Erythroblast (primary cell): ENCODE data around the gene STOM.

ENCODE experiments used
- DNase-seq, 2 experiments: peaks; one replicate each; lab custom pipeline; 2025; lab: John Stamatoyannopoulos, UW
- GATA1 ChIP-seq: IDR thresholded peaks from 2 replicates; pipeline ENCODE4 v1.6.1; 2011; ENCODE audit warnings: low read depth, mild to moderate bottlenecking, control low read depth, low read length, moderate library complexity
- POLR2A ChIP-seq: IDR thresholded peaks from 2 replicates; pipeline ENCODE4 v1.6.1; 2011; ENCODE audit warnings: mild to moderate bottlenecking, low read length

Gene STOM

DNA sequence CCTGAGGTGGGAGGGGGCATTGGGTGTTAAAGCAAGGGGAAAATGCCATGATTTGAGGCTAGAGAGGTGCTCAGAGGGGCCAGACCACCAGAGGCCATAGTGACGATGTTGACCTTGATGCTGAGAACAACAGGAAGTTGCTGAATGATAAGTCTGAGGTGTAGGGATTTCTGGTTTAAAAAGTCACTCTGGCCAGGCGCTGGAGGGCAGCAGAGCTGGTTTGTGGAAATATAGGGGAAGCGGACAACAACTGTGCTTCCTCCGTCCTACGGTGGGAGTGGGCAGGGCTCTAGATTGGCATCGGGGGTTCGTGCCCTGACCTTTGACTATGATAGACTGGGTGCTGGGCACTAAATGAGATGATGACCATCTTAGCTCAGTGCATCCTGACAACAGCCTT is 44.7 kb downstream of the STOM start:
- no peak for TF ChIP-seq POLR2A
- no peak for TF ChIP-seq GATA1
- no peak for DNase-seq

DNA sequence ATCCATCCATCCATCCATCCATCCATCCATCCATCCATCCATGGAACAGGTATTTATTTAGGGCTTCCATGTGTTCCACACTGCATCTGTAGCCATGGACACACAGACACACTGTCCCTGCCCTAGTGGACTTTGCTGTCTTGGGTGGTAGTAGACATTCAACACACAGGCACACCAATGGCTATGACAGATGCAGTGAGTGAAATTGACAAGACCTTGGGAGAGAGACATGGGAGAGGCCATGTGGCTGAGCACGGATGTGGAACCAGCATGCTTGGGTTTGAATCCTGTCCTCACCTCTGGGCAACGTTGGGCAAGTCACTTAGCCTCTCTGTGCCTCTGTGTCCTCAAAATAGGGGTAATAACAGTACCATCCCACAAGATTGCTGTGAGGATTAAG is 45.3 kb downstream of the STOM start:
- no peak for TF ChIP-seq POLR2A
- TF ChIP-seq GATA1: no peak
- DNase-seq: no peak

DNA sequence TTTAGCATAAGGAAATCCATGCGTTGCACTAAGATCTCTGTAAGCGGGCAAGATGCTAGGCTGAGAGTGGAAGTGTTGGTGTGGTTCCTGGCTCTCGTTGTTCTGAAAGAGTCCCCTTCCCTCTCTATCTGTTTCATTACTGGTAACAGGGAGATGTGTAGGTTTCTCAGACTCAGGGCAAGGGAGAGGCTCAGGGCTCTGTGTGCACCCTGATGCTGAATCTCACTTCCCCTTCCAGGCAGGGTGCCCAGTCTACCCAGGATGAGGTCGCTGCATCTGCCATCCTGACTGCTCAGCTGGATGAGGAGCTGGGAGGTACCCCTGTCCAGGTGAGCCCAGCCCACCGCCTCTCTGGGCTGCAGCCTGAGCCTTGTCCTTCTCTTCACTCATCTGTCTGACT is 45.7 kb downstream of the STOM start:
- no peak for DNase-seq
- TF ChIP-seq POLR2A (no peak), GATA1 (no peak)

DNA sequence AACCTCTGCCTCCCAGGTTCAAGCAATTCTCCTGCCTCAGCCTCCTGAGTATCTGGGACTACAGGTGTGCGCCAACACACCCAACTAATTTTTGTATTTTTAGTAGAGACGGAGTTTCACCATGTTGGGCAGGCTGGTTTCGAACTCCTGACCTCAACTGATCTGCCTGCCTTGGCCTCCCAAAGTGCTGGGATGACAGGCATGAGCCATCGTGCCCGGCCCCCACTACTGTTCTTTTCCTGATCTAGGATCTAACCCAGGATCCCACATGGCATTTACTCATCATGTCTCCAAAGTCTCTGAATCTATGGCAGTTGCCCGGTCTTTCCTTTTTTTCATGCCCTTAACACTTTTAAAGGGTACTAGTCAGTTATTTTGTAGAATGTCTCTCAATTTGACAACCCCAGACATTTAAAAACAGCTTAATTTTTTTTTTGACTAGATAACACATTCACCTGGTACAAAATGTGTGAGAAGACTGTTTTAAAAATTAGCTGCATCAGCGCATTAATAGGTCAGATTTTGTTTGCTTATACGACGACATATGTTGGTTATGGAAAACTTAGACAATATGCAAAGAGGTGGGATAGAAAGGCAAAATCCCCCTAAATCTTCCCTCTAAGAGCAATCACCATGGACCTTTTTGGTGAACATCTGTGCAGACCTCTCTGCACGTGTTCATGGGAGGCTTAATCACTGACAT is 46.5 kb downstream of the STOM start:
- no peak for DNase-seq
- TF ChIP-seq GATA1 (no peak), POLR2A (no peak)

DNA sequence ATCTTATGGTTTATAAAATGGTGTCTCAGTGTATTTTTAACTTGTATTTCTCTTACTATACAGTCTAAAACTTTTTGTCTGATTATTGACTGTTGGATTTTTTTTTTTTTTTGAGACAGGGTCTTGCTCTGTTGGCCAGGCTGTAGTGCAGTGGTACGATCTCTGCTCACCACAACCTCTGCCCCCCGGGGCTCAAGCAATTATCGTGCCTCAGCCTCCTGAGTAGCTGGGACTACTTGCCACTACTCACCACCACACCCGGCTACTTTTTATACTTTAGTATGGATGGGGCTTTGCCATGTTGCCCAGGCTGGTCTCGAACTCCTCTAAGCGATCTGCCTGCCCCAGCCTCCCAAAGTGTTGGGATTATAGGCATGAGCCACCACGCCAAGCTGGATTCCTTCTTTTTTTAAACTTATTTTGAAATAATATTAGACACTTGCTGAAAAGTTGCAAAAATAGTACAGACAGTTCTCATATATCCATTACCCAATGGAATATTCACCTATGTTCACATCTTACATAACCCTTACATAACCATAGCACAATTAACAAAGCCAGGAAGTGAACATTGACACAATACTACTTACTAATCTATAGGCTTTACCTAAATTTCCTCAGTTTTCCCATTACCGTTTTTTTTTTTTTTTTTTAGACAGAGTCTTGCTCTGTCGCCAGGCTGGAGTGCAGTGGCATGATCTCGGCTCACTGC is 47.2 kb downstream of the STOM start:
- DNase-seq: no peak
- TF ChIP-seq GATA1: no peak
- TF ChIP-seq POLR2A: no peak

DNA sequence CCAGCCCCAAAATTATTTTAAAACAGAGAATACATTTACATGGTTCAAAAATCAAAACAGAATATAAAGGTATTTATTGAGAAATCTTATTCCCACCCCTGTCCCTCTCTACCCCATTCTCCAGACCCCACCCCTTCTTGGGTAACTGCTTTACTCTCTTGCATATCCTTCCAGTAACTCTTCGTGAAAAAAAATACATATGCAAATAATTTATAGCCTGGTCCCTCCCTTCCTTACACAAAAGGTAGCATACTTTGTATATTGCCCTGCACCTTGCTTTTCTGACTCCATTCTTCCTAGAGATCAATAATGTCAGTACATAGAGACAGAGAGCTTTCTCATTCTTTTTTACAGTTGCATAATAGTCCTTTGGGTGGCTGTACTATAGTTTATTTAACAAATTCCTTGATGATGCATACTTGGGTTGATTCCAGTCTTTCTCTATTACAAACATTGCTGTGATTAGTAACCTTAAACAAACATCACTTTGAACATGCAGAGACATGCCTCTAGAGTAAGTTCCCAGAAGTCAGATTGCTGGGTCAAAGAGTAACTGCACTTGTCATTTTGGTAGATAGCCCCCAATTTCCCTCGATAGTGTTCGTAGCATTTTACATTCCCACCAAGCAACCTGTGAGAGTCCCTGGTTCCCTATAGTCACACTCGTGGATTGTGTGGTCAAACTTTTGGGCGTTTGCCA is 47.9 kb downstream of the STOM start:
- DNase-seq: peak in 1 of 2 experiments; percentile 33
- TF ChIP-seq GATA1 (no peak), POLR2A (no peak)

DNA sequence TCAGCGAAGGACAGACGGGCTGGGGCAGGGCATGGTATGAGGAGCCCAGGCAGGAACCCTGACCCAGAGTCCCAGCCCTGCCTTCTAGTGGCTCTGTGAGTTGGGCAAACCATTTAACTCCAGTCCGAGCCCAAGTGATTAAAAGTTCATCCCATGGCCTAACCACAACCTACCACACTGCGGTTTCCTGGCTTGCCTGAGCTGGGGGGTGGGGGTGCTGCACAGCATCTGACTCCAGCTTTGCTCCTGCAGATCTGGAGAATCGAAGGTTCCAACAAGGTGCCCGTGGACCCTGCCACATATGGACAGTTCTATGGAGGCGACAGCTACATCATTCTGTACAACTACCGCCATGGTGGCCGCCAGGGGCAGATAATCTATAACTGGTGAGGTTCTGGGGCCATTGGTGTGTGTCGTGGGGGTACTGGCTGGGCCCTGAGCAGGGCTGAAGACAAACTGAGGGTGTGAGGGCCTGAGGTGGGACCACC is 49.0 kb downstream of the STOM start:
- no peak for DNase-seq
- TF ChIP-seq GATA1 (no peak), POLR2A (no peak)

DNA sequence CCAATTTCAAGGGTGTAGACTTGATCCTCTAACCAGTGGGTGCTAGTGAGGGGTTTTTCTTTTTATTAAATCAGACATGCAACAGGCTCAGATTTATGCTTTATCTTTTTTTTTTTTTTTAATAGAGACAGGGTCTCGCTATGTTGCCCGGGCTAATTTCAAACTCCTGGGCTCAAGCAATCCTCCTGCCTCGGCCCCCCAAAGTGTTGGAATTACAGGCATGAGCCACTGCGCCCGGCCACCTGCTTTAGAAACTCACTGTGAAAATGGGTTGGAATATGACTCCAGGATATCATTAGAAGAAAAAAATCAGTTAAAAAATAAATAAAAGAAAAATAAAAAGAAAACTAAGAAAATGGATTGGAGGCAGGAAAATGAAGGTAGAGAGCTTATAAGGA is 50.7 kb downstream of the STOM start:
- DNase-seq: no peak
- TF ChIP-seq POLR2A (no peak), GATA1 (no peak)

DNA sequence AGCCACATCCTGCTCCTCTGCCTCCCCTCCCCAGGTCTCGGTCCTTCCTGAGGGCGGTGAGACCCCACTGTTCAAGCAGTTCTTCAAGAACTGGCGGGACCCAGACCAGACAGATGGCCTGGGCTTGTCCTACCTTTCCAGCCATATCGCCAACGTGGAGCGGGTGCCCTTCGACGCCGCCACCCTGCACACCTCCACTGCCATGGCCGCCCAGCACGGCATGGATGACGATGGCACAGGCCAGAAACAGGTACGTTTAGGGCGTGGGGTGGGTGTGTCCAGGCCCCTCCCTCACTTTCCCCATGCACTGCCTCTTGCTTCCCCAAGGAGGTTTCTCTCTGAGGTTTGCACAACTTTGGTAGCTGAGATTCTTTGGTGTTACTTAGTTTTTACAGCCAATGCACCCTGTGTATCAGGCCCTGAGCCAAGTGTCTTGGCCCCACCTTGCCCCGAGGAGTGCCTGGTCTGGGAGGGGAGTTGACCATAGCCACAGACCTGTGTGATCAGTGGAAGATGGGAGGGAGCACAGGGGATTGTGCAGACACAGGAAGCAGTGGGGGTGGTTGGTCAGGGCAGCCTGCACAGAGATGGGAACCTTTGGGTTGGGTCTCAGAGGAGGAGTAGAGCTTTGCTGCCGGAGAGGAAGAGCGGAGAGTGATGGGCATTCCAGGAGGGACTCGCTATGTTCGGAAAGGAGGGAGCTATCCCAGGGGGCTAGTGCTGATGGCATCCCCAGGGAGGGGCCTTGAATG is 51.2 kb downstream of the STOM start:
- TF ChIP-seq GATA1 (no peak), POLR2A (no peak)

DNA sequence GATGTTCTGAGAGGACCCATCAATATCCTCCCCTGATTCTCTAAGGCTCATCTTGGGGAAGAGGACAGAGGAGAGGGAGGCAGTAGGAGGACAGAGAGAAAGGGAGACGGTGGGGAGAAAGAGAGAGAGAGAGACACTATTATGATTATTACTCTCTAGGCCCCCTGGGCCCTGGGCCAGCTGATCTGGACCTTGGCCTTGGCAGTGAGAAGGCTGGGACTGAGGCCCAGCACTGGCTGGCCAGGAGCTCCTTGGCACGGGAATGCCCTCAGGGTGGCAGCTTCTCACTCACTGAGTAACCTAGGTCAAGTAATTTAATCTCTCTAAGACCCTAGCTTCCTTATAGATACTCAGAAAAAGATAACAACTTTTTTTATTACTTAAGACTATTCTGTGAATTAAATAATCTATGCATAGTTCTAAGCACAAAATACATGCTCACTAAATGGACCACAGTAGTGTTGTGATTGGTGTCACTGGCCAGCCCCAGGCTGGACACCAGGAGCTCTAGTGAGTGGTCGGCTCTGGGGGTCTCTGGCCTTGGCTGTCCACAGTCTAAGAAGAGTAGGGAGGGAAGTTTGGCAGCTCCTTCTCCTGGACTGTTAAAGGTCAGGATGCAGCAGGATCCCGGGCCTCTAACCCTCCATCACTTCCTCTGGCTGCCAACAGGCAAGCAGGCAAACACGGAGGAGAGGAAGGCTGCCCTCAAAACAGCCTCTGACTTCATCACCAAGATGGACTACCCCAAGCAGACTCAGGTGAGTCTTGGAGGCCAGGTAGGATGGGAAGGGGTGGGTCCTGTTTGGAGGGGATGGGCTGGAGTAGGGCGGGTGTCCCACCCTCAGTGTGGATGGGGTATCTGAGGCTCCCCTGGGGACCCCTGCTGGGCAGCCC is 52.1 kb downstream of the STOM start:
- TF ChIP-seq GATA1: no peak
- DNase-seq: no peak

More for the DNA sequence above, 51.2 kb downstream of the STOM start:
- no peak for DNase-seq

DNA sequence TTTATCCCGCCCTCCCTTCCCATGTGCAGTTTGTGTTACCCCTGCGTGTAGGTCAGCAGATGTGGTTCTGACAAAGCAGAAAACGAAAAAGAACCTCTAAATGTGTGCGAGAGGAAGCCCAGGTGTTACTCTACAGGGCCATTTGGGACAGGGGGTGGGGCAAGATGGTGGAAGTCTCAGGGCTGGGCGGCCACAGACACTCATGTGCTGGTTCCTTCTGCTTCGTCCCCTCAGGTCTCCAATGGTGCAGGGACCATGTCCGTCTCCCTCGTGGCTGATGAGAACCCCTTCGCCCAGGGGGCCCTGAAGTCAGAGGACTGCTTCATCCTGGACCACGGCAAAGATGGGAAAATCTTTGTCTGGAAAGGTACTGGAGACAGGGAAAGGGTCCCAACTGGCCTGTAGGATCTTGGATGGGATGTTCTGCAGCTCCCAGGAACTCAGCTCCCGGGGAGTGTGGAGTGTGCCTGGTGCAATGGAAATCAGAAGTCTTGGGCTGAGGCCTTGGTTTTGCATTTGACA is 53.1 kb downstream of the STOM start:
- TF ChIP-seq POLR2A: no peak
- no peak for TF ChIP-seq GATA1
- DNase-seq: no peak

DNA sequence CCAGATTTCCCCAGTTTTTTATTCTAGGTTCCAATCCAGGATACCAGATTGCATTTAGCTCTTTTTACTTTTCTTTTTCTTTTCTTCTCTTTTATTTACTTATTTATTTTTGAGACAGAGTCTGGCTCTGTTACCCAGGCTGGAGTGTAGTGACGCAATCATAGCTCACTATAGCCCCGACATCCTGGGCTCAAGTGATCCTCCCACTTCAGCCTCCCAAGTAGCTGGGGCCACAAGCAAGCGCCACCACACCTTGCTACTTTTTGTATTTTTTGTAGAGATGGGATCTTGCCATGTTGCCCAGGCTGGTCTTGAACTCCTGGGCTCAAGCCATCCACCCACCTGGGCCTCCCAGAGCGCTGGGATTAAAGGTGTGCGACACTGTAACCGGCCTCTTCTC is 53.7 kb downstream of the STOM start:
- TF ChIP-seq GATA1: no peak
- no peak for DNase-seq
